ENCODE results near the gene ENPEP.
"Not testable (repeated sequence)": the region's sequence is repeated elsewhere in the genome, so short reads cannot be mapped to it uniquely, and the experiment has no call there.

The ENPEP gene, protein sequence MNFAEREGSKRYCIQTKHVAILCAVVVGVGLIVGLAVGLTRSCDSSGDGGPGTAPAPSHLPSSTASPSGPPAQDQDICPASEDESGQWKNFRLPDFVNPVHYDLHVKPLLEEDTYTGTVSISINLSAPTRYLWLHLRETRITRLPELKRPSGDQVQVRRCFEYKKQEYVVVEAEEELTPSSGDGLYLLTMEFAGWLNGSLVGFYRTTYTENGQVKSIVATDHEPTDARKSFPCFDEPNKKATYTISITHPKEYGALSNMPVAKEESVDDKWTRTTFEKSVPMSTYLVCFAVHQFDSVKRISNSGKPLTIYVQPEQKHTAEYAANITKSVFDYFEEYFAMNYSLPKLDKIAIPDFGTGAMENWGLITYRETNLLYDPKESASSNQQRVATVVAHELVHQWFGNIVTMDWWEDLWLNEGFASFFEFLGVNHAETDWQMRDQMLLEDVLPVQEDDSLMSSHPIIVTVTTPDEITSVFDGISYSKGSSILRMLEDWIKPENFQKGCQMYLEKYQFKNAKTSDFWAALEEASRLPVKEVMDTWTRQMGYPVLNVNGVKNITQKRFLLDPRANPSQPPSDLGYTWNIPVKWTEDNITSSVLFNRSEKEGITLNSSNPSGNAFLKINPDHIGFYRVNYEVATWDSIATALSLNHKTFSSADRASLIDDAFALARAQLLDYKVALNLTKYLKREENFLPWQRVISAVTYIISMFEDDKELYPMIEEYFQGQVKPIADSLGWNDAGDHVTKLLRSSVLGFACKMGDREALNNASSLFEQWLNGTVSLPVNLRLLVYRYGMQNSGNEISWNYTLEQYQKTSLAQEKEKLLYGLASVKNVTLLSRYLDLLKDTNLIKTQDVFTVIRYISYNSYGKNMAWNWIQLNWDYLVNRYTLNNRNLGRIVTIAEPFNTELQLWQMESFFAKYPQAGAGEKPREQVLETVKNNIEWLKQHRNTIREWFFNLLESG

DNA sequence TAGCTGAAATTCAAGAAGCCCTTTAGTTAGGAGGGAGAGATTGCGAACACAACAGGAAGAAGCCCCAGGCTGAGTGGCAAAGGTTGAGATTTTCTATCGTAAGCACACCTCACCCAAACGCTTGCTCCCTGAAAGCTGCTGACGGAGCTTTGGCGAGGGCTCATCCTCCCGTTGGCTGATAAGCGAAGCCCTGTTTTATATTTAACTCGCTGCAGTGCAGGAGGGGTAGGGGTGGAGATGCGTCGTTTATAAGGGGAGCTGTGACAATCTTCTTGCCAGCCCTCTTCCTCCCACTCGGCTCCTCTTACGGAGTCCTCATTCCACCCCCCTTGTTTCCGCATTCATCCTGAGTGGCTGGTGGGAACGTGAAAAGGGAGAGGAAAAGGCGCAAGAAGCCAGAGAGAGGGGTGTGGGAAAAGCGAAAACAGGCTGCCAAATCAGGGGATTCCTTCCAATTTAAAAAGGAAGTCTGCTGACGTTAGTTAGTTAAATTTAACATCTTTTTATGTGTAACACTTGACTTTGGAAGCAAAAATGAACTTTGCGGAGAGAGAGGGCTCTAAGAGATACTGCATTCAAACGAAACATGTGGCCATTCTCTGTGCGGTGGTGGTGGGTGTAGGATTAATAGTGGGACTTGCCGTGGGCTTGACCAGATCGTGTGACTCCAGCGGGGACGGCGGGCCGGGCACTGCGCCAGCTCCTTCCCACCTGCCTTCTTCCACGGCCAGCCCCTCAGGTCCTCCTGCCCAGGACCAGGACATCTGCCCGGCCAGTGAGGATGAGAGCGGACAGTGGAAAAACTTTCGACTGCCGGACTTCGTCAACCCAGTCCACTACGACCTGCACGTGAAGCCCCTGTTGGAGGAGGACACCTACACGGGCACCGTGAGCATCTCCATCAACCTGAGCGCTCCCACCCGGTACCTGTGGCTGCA, at the start of gene ENPEP:
Gene ENPEP (plus strand): TSS at position 275 of the 938 bp plus-strand sequence. CDS start 260 bp downstream, at position 535.
- DNase-seq (ENCODE audit: low read depth) = no peak

DNA sequence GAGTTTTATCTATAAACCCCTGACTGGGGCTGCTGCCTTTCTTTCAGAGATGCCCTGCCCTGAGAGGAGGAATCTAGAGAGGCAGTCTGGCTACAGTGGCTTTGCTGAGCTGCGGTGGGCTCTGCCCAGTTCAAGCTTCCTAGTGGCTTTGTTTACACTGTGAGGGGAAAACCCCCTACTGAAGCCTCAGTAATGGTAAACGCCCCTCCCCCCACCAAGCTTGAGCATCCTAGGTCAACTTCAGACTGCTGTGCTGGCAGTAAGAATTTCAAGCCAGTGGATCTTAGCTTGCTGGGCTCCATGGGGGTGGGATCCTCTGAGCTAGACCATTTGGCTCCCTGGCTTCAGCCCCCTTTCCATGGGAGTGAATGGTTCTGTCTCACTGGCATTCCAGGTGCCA, 44.1 kb upstream of the ENPEP start:
- DNase-seq (ENCODE audit: low read depth) = not testable (repeated sequence)

DNA sequence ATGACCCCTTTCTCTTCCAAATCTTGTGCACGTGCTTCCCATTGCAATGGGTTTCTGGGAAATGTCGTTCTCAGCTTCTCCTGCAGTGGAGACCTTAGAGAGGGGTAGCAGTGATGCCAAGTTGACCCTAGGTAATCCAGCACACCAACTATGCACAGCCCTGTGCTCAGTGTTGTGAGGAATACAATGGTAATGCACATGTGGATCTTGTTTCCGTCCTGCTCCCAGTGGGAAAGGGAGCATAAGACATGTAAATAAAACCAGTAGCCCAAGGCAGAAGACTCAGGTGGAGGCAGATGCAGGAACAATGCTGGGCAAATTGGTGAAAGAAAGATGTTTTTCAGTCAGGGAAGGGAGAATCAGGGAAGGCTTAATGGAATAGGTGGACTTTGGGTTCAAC, 38.7 kb upstream of the ENPEP start:
- not testable (repeated sequence) for DNase-seq (ENCODE audit: low read depth)

DNA sequence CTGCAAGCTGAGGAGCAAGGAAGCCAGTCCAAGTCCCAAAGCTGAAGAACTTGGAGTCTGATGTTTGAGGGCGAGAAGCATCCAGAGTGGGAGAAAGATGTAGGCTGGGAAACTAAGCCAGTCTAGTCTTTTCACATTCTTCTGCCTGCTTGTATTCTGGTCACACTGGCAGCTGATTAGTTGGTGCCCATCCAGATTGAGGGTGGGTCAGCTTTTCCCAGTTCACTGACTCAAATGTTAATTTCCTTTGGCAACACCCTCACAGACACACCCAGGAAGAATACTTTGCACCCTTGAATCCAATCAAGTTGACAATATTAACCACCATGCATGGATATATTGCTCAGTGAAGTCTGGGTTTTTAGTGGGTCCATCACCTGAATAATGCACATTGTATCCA, 36.7 kb upstream of the ENPEP start:
- not testable (repeated sequence) for DNase-seq (ENCODE audit: low read depth)

DNA sequence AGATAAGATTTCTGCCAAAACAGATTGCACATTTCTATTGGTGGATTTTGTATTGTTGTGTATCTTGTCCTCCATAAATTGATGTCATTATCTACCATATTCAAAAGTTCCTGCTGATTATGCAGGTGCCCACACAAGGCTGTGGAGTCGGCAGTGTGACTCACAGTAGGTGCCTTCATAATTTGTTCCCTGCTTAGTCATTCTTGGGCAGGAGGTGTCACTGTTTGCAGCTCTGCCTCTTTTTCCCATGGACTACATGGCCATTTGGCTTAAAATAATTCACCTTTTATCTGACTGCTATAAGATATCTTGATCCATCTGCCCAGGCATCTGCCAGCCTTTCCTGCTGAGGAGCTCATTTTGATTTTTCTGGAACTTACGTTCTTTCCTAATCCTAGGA, 33.6 kb upstream of the ENPEP start:
- DNase-seq (ENCODE audit: low read depth) = no peak

DNA sequence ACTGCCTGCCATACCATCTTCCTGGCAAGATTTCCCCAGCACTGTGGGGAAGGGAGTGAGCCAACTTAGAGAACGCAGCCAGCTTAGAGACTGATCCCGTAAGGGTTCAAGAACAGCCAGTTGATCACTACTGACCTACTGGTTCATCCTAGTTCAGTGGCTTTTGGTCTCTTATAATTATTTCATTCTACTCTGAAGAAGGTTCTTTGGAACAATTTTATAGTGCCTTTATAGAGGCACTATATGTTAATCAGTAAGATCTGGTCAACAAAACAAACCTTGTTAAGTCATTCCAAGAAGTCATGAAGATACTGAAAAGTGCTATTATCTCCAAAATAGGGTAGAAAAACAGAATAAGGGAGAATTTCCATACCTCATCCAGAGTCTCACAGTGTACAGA, 33.2 kb upstream of the ENPEP start:
- DNase-seq (ENCODE audit: low read depth) = no peak

DNA sequence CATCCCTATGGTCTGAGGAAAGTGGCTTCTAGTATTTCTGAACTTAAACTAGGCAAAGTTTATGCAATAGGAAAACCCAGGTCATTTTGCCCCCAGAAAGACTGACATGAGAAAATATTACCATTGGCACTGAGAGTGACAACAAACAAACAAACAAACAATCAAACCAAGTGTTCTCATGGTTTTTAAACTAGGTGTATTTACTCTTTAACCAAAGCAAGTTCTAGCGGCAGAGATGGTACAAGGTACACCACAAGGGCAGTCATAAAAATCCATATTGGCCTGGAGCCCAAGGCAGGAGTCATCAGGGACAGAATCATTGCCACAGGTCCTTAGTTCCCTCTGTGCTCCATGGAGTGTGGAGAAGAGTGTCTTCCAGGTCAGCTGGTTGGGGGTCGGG, 26.0 kb upstream of the ENPEP start:
- no peak for DNase-seq (ENCODE audit: low read depth)

DNA sequence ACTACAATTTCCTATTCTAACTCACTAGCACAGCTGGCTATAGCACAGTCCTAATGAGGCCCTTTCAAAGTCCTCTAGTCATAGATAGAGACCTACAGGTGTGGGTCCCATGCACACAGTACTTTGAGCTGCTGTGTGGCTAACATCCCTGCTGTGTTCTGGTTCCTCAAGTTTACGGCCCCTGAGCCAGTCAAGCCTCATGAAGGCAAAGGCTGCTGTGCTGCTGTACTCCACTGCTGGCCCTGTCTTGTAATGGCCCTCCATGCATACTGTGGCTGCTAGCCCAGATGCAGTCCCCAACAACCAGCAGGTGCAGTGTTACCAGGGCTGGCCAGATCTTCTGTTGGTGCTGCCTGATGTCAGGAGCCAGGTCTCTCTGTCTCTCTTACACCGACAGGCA, 23.4 kb upstream of the ENPEP start:
- DNase-seq (ENCODE audit: low read depth) = no peak

DNA sequence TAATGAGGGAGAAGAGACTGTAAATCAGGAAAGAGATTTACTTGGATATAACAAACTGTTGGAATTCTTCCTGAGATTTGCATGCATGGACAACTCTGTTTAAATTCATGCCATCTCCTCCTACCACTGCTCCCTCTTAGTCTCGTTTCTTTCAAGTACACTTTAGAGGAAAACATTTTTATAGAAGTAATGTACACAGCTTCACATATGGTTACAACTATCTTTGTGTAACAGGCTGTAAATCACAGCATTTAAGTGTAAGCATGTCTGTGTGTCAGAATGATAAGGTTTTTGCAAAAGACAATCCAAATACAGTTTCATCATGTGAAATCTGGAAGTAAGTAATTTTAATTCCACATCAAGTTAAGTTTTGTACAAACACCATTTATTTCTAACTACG, 21.5 kb upstream of the ENPEP start:
- DNase-seq (ENCODE audit: low read depth) = no peak

DNA sequence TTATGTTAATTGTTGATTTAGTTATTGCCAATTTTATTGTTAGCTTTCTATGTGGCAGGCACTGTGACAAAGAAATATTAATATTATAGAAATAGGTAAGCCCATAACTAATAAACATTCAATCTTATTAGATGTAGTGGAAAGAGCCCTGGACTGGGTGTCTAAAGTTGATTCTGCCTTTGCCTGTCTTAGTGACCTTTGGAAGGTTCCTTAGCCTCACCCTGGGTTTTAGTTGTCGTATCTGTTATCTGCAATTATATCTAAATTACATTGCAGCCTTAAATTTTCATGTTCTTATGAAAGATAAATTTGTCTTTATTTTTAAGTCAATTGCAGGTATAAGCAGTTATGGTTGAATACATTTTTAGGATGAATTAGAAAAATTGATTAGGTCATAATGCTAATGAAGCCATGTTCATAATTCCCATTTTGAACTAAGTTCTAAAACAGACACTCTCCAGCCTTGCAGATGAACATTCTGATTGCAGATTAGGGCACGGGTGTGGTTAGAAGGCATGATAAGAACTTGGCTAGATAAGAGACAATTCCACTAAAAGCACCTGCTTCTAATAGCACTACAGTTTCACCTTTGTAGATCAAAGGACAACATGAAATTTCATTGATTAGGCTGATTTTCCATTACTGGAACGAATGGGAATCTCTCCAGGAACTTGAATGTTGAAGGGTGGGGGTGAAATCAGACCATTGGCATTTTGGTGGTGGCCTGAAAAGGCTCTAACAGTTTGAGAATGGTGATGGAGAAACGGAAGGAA, 17.3 kb upstream of the ENPEP start:
- no peak for DNase-seq (ENCODE audit: low read depth)

DNA sequence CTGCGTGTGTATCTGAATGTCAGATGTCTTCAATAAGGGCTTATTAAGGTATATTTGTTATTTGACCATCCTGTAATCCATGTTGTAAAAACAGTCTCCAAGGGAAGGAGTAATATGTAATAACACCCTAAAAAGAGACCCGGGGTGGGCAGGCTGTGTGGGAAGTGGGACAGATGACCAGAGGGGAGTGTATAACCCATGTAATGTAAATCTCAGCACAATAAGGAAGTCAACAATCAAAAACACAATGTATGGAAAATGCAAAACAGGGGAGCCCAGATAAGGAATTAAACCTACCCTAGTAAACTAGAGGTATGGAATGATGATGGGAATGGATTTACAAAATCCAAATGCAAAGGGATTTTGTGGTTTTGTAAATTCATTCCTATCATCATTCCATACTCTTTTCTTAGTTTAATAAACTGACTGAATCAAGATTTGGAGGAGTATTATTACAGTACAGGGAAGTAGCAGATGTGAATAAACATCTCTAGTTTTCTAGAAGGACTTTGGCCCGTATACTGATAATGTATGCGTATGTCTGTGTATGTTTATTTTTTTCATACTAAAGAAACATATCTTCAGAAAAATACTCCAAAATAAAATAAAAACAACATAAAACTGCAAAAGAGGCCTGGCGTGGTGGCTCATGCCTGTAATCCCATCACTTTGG, 15.7 kb upstream of the ENPEP start:
- no peak for DNase-seq (ENCODE audit: low read depth)

DNA sequence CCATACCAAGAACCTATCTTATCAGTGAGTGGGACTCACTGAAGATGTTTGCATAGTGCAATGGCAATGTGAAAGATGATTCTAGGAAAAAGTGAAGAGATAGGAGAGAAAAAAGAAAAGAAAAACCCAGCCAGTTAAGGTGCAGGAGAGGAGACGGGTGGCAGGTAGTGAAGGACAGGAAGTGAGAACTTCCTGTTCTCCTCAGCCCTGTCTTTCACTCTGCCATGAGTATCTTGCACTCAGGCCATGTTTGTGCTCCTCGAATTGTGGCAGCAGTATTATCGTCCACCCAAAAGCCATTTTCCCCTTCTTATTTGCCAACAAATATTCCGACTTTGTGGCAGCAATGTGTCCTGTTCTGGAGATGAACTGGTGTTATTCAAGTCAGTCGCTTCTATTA, 8.6 kb upstream of the ENPEP start:
- DNase-seq (ENCODE audit: low read depth) = no peak

DNA sequence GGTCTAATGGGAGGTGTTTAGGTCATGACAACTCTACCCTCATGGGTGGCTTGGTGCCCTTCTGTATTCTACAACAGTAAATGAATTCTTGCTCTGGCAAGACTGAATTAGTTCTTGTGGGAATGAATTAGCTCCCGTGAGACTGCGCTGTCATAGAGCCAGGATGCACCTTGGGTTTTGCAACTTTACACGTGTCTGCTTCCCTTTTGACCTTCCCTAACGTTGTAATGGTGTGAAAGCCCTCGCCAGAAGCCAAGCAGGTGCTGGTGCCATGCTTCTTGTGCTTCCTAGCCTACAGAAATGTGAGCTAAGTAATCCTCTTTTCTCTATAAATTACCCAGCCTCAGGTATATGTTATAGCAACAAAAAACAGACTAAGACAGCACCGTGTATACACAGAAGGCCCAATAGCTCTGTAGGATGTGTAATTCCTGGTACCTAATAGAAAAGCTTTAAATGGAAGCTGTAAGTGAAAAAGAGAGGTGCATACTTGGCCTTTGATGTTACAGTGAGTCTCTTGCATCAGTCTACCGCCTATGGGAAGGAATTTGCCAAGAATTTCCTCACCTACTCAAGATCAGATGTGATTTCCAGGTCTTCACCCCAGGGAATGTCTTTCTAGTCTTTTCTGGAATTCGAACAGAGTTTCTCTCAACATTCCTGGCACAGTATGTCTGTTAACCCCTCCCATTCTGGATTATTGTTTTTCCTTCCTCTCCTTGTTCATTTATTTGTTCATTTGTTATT, 3.2 kb upstream of the ENPEP start:
- DNase-seq (ENCODE audit: low read depth) = no peak

DNA sequence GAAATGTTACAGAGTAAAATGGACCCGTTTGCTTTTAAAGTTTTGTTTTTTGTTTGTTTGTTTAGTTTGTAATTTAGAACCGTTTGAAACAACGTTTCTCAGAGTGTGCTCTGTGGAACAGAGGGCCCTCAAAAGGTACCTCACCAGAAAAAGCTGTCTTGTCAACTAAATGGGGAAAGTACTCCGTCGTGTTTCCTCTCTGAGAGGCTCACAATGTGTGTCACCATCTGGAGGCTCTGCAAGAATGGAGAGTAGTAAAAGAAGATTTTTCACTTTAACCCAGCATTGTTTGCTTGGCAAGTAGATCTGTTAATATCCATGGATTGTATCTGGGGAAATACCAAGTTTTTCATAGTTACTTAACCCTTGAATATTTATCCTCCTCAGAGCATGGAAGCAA, 1.5 kb upstream of the ENPEP start:
- no peak for DNase-seq (ENCODE audit: low read depth)

DNA sequence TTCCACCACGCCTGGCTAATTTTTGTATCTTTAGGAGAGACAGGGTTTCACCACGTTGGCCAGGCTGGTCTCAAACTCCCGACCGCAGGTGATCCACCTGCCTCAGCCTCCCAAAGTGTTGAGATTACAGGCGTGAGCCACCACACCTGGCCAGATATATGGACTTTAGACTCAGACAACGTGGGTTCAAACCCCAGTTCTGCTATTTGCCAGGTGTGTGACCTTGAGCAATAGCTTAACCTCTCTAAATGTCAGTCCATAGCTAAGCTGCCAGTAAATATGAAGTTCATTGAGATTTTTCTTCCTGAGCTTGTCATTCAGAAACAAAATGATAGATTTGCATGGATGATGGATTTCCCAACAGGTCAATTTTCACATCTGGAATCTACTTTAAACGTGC, 875 bp upstream of the ENPEP start:
- DNase-seq (ENCODE audit: low read depth) = not testable (repeated sequence)

DNA sequence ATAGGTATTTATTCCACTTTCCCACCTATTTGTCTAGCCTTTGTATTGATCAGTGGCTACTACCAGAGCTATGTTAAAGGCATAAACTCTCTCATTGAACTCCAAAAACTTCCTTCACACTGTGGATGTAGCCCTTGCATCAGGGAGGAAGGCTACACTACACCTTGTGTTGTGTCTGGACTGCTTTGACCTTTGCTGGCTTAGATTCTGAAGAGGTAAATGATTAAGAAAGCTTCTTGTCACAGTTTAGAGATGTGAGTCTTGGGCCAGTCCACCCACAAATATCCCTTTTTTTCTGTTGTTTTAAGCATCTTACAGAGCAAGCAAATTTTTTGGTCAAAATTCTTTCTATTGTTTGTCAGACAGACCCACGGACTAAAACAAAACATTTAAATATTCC, 1.9 kb downstream of the ENPEP start:
- no peak for DNase-seq (ENCODE audit: low read depth)

DNA sequence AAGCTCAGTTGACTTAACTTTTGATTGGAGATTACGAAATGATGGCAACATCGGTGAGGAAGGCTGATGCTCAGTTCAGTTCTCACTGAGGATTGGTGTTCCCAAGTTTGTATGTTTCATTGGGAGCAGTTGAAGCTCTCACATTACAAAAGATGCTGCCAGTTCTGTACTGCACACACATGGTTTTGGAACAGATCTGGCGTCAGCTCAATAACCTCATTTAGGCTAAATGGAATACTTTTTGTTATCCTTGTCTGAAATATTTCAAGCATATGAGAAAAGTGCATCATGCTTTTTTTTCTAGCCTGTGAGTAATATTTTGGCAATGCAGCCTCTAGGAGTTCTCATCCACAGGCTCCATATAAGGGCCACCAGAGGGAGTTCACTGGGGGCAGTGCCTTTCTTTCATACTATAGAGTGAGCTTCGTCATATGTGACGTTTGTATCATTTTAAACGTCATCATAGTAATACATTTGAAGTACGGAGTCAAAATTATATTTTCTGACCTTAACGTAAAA, 4.1 kb downstream of the ENPEP start:
- DNase-seq (ENCODE audit: low read depth) = peak; percentile 85

DNA sequence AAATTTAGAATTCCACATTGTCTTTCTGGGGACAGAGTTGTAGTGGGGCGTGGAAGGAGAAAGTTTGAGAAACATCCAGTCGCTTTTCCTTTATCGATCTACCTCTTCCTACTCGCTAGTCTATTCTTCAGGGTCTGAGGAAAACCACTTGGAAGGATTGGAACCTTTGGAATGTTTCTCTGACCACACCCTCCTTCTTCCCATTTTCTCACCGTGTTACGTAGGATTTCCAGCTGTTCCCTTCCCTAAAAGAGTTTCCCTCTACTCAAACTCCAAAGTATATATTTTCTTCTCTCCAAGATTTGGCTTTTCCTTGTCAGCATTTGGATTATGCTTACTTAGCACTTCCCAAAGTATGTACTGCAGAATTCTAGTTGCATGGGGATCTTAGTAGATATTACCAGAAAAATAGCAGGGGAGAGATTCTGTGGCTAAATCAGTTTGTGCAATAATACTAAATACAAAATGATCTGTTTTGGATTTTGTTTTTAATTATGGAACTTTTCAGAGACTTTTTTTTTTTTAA, 4.9 kb downstream of the ENPEP start:
- no peak for DNase-seq (ENCODE audit: low read depth)

DNA sequence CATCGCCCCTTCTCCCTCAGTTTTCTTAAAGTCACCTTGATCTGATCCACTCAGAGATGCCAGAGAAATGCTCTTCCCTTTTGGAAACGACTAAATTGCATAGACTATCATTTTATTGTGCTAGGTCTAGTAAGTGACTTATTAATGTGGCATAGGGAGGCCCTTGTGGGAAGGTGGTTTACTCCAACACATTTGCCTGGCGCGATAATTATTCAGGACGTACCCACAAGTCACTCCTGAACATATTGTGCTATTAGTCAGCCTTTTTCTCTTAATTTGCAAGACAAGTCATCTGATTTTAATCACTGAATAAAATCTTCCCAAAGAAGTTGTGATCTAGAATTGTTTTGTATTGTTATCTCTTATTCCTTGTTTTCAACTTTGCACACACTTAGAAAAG, 7.6 kb downstream of the ENPEP start:
- no peak for DNase-seq (ENCODE audit: low read depth)

Data from HS-5 (cell line).